Caki2 (cell line): Measurements from ENCODE around the gene RTCA. TPM values are rescaled to one million over a fixed set of nuclear protein-coding genes. Genes with fewer than 3 reads are reported as not detected.
A peak's percentile ranks its signal among the peaks of the same experiment; 100 is the strongest.

Experiments used
- DNase-seq: peaks from one replicate; pipeline ENCODE4 v3.0.0-alpha.2; 2015; ENCODE audit warnings: low read depth
- in situ Hi-C: cut with HindIII; loops from 2 replicates; pipeline ENCODE4 v1.10.0; 2016; ENCODE audit warnings: low sequenced_read_pairs, low pct_unique_long_range_greater_than_20kb, mixed read lengths
- total RNA-seq: library from RNA; depleted of rRNA; stranded (reverse); fragments of >200 nt; shearing (Covaris generic); gene quantifications from 2 replicates; pipeline ENCODE4 v1.2.3, GENCODE V29; 2014; ENCODE audit warnings: low replicate concordance

Gene RTCA
- total RNA-seq, 1 experiment from 2014 or later: 21.3 TPM

DNA sequence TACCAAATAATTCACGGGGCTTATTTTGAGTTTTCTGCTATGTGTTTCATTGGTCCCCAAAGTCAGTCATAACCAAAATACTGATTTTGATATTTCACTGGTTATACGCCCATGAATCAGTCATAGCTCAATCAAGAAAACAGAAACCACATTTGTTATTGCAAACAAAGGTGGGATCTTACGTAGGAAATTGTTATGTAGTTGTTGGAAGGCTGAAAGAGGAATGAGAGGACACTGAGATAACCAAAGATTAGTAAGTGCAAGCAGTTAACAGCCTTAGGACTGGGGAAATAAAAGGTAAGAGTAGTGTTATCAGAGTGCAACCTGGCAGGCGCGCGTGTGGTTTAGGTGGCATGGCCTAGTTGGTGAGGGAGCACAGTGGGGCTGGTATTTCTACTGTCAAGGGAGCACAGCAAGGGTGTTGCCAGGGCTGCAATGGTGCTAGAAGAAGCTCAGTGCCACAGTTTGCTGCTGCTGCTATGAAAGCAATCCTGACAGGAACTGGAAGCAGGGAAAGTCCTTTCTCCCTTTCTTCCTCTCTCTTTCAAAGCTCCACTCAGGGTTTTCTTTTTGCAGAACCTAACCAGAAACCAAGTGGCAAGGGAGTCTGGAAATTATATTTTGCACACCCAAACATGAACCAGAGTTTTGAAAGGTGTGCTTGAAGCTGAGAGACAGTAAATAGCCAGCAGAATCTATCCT lies 33.7 kb downstream of the RTCA start:
- no peak for DNase-seq
- in situ Hi-C loops: no loop called here

DNA sequence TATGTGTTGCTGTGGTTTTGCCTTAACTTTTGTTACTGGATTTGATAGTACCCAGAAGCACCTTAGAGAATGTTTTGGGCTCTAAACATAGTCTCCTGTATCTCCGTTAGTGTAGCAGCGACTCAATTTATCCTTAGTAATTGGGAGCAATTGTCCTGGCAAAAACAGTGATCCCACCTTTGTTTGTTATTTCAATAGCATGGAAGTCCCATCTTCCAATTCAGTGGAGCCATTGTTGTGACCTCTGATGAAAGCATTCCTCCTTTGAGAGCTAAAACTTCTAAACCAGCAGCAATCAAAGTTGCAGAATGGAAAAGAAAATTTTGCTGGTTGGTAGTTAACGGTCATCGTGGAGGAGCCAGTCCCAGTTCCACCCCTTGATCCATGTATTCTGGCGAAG lies 34.7 kb downstream of the RTCA start:
- DNase-seq: no peak
- in situ Hi-C loops: no loop called here

- no peak for DNase-seq
- in situ Hi-C loops: no loop called here
These were observed 36.7 kb downstream of the RTCA start for GRCh38 chr1:100302739-100303138.

- no peak for DNase-seq
- in situ Hi-C loops: no loop called here
These were observed 38.2 kb downstream of the RTCA start for GRCh38 chr1:100304227-100304626.

GRCh38 chr1:100304921-100305320 lies 38.9 kb downstream of the RTCA start:
- DNase-seq: no peak
- in situ Hi-C loops: no loop called here

GRCh38 chr1:100305954-100306353 lies 39.9 kb downstream of the RTCA start:
- in situ Hi-C loops: no loop called here

GRCh38 chr1:100306735-100307313 lies 40.8 kb downstream of the RTCA start:
- DNase-seq: no peak
- in situ Hi-C loops: no loop called here

More at GRCh38 chr1:100305954-100306353, 39.9 kb downstream of the RTCA start:
- DNase-seq: no peak

- no peak for DNase-seq
- in situ Hi-C loops: no loop called here
These were observed 42.8 kb downstream of the RTCA start for GRCh38 chr1:100308777-100309176.

DNA sequence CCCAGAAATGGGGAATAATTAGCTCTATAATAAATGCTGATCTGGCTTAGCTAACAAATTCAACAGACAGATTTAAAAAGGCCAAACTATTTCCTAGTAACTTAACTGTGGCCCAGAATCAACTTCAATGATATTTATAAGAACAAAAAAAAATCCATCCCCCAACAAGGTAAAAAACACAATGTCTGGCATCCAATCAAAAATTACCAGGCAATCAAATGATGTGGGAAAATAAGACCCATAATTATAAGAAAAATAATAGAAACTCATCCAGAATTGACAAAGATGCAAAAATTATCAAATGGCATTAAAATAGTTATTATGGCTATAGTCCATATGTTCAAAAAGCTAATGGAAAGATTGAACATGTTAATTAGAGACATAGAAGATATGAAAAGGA lies 43.8 kb downstream of the RTCA start:
- DNase-seq: no peak
- in situ Hi-C loops: no loop called here

DNA sequence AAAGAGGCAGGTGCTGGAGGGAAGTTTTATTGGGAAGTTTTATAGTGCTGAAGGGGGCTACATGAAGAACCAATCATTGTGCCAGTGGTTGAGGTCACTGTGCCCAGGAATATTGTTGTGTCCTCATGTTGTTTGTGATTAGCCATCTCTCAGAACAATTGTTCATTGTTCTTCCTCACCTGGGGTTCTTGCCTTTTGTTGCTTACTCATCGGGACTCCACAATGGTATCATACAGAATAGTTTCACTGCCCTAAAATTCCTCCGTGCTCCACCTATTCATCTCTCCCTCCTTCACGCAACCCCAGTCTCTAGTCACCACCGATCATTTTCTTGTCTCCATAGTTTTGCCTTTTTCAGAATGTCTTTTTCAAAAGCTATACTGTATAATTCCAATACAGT lies 47.4 kb downstream of the RTCA start:
- in situ Hi-C loops: no loop called here
- DNase-seq: no peak

- in situ Hi-C loops: no loop called here
- DNase-seq: no peak
These were observed 50.6 kb downstream of the RTCA start for GRCh38 chr1:100316622-100317021.

- in situ Hi-C loops: no loop called here
These were observed 54.5 kb downstream of the RTCA start for GRCh38 chr1:100320311-100321099.

DNA sequence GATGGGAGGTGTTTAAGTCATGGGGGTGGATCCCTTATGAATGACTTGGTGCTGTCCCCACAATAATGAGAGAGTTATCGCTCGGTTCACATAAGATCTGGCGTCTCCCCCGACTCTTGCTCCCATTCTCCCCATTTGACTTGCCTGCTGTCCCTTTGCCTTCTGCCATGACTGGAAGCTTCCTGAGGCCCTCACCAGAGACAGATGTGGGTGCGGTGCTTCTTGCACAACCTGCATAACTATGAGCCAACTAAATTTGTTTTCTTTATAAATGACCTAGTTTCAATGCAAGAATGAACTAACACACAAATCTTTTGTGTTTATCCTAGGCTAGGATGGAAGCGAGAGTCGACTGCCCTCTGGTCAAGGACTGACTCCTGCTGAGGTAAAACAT lies 55.1 kb downstream of the RTCA start:
- DNase-seq: no peak
- in situ Hi-C loops: no loop called here

More at GRCh38 chr1:100320311-100321099, 54.5 kb downstream of the RTCA start:
- DNase-seq: no peak

- in situ Hi-C loops: no loop called here
- no peak for DNase-seq
These were observed 55.5 kb downstream of the RTCA start for GRCh38 chr1:100321506-100321905.

DNA sequence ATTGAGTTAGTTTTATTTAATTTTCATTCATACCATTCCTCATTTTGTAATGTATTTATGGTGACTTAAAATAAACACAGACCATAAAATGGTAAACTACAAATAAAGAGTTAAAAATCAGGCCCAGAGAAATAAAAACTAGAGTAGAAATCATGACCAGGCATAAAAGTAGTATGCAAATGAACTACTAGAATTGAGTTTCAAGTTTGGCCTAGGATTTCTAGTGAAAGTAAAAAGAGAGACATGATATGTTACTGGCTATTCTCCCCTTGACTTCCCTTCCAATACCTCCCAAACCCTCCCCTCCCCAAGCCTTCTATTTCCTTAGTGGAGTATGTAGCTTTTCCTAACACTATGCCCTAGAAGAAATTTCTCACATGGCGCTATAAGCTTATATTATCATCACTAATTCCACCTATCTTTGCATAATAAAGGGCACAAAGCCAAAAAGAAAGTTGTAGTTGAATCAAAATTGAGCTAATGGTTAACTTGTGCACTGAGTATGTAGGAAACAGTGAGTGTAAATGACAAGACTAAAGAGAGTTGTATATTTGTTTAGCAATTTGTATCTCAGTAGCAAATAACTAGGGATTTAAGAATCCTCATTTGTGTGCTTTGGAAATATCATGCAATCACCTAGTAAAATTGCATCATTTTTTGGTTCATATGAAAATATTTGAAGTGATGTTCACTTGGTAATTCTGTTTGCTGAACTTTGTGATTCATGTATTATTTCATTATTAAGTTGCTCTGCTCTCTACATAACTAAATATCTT lies 56.6 kb downstream of the RTCA start:
- DNase-seq: peak; percentile 31
- in situ Hi-C loops: no loop called here

DNA sequence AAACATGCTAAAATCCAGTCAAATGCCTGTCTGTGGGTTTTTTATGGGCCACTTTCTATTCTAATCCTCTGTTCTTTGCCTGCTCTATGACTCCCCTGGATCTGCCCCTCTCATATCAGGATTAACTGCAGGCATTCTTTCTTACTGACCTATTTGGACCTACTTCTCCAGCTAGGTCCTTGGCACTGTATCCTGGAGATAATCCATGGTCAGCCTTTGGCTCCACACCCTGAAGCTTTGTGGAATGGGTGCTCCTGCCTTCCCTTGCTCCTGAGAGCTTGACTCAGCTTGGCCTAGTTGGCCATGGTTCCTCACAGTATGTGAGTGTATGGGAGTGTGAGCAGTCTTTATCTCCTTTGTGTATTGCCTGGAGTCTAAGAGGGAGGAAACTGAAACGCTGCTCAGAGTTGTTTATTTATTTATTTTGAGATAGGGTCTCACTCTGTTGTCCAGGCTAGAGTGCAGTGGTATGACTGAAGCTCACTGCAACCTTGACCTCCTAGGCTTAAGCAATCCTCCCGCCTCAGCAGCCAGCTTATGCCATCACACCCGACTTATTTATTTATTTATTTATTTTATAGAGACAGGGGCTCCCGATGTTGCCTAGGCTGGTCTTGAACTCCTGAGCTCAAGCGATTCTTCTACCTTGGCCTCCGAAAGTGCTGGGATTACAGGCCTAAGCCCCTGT lies 57.5 kb downstream of the RTCA start:
- in situ Hi-C loops: no loop called here
- no peak for DNase-seq

DNA sequence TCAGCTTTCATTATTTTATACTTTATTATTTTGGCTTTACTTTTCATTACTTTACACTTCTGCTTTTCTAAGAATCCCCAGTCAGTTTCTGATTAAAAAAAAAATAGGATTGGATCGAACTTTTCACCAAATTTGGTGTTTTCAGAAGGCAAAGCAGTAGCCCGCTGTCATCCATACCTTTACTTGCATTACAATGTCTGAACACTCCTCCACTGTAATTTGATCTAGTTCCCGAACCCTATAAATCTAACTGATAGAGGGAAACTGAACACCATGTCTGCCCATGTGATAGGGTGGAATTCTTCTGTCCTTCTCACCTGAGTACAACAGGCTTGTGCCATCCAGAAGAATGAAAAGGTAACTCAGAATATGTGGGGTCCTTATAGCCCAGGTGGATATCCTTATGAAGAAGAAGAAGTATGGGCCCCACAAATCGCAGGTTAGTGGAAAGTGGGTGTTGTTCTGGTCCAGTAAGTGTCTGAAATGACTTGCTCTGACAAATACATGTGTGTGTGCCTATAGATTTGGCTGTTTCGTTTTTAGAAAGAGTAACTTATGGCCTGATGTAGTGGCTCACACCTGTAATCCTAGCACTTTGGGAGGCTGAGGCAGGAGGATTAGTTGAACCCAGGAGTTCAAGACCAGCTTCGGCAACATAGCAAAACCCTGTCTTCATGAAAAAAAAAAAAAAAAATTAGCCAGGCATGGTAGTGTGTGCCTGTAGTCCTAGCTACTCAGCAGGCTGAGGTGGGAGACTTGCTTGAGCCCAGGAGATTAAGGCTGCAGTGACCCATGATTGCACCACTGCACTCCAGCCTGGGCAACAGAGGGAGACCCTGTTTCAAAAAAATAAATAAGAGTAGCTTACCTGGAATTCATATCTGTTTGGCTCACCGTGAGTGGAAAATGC lies 59.7 kb downstream of the RTCA start:
- in situ Hi-C loops: no loop called here
- no peak for DNase-seq
